Gastrocnemius medialis (tissue), 4 donors: ENCODE measurements around the gene SYP. TPM values are rescaled to one million over a fixed set of nuclear protein-coding genes. Genes with fewer than 3 reads are reported as not detected.

ENCODE experiments used
- ATAC-seq, 2 donors: fragments of 150-250 bp; one replicate each; pipeline ENCODE4 v1.9.1; 2016
- DNase-seq, 2 donors: peaks; one replicate each; pipeline ENCODE4 v3.0.0-alpha.2; 2019
- H3K27ac ChIP-seq, 4 donors: fragments of 200-600 bp; sonication (generic); 1 replicate in 1 of 4; 2 replicates in 3 of 4; pipeline ENCODE4 v1.5.1; 2016 to 2018; ENCODE audit warnings: mild to moderate bottlenecking in 2 of 4, moderate library complexity in 1 of 4
- H3K27me3 ChIP-seq, 3 donors: fragments of 200-600 bp; sonication (generic) in 2 of 3; 1 replicate in 1 of 3; 2 replicates in 2 of 3; pipeline versions ENCODE4 v1.5.1 to v1.6.0; 2016 to 2019; ENCODE audit warnings: mild to moderate bottlenecking in 1 of 3, moderate library complexity in 1 of 3
- H3K36me3 ChIP-seq, 2 donors: fragments of 200-600 bp; sonication (generic) in 1 of 2; one replicate each; pipeline ENCODE4 v1.5.1; 2017 to 2018
- H3K4me1 ChIP-seq, 2 donors: fragments of 200-600 bp; sonication (generic) in 1 of 2; one replicate each; pipeline ENCODE4 v1.5.1; 2016 to 2017; ENCODE audit warnings: mild to moderate bottlenecking in 2 of 2
- H3K4me3 ChIP-seq, 4 donors: fragments of 200-600 bp; sonication (generic) in 3 of 4; 1 replicate in 1 of 4; 2 replicates in 3 of 4; pipeline ENCODE4 v1.5.1; 2016 to 2019; ENCODE audit warnings: mild to moderate bottlenecking in 2 of 4
- H3K9me3 ChIP-seq, 3 donors: fragments of 200-600 bp; sonication (generic) in 2 of 3; 1 replicate in 1 of 3; 2 replicates in 2 of 3; pipeline ENCODE4 v1.5.1; 2016 to 2019
- CTCF ChIP-seq, 5 experiments: fragments of 450-650 bp in 3 of 5; fragments of 200-600 bp in 2 of 5; sonication (generic) in 2 of 5; IDR thresholded peaks in 4 of 5; conservative IDR thresholded peaks in 1 of 5; 1 replicate in 4 of 5; 2 replicates in 1 of 5; pipeline ENCODE4 v1.5.1; 2016 to 2019; ENCODE audit warnings: antibody characterized with exemption in 5 of 5, mild to moderate bottlenecking in 3 of 5, moderate library complexity in 3 of 5
- POLR2A ChIP-seq, 2 donors: fragments of 450-650 bp; IDR thresholded peaks; one replicate each; pipeline ENCODE4 v1.6.1; 2017; ENCODE audit warnings: antibody characterized with exemption in 2 of 2, mild to moderate bottlenecking in 2 of 2, moderate library complexity in 2 of 2
- in situ Hi-C, 4 donors: fragments of 200-750 bp; cut with MboI; loops; one replicate each; pipeline versions ENCODE4 v1.15.0 to v1.8.0; 2017; ENCODE audit warnings: low sequenced_read_pairs in 4 of 4
- intact Hi-C: fragments of 100-400 bp; cut with DNase I; formaldehyde crosslinking; loops from one replicate; pipeline ENCODE4 v1.15.1; 2023; ENCODE audit warnings: low total_unique reads
- total RNA-seq, 4 donors: library from RNA; depleted of rRNA; stranded (reverse); fragments of >200 nt; gene quantifications; one replicate each; pipeline versions ENCODE4 v1.1.0 to v1.2.3, GENCODE V29; 2016

SYP gene
- total RNA-seq, 4 donors from 2014 or later = 0.15 to 3.9 (median 0.40) TPM

GRCh38 chrX:49232525-49232924, 32.5 kb upstream of the SYP start:
- ATAC-seq (no peak), DNase-seq (no peak)
- no peaks in the 10 kb centered on the region for H3K9me3 ChIP-seq
- TF ChIP-seq CTCF (IDR thresholded peaks at IDR 0.05 in 4 of 5, conservative IDR thresholded peaks at IDR 0.05 in 1 of 5) = no peak
- TF ChIP-seq POLR2A (IDR thresholded peaks at IDR 0.05) = no peak
- H3K27ac ChIP-seq = no peak overlapping the region
- no peak overlapping the region for H3K4me3 ChIP-seq
- intact Hi-C loops = no loop called here
- H3K4me1 ChIP-seq = peaks cover 0 to 5% of the 10 kb centered on the region in 2 donors
- in situ Hi-C loops = no loop called here
- H3K36me3 ChIP-seq = no peaks in the 10 kb centered on the region
- H3K27me3 ChIP-seq = peaks cover 0 to 3% (median 0%) of the 10 kb centered on the region in 3 donors

GRCh38 chrX:49231333-49232000, 31.5 kb upstream of the SYP start:
- in situ Hi-C loops = no loop called here
- intact Hi-C loops = no loop called here
- no peak overlapping the region for H3K4me3 ChIP-seq
- no peak overlapping the region for H3K27ac ChIP-seq
- TF ChIP-seq CTCF (IDR thresholded peaks at IDR 0.05 in 4 of 5, conservative IDR thresholded peaks at IDR 0.05 in 1 of 5) (no peak), POLR2A (IDR thresholded peaks at IDR 0.05) (no peak)
- ATAC-seq (no peak), DNase-seq (no peak)
- no peaks in the 10 kb centered on the region for H3K36me3 ChIP-seq
- no peaks in the 10 kb centered on the region for H3K9me3 ChIP-seq
- peaks cover 0 to 5% of the 10 kb centered on the region in 2 donors for H3K4me1 ChIP-seq
- peaks cover 0 to 3% (median 0%) of the 10 kb centered on the region in 3 donors for H3K27me3 ChIP-seq

- in situ Hi-C loops = no loop called here
- Histone ChIP-seq H3K36me3 (no peaks in the 10 kb centered on the region), H3K4me3 (peak overlapping the region in 3 of 4 donors; percentile 33 to 40 (median 39)), H3K27me3 (peaks cover 0 to 3% (median 0%) of the 10 kb centered on the region in 3 donors), H3K27ac (no peak overlapping the region), H3K4me1 (no peaks in the 10 kb centered on the region), H3K9me3 (no peaks in the 10 kb centered on the region)
- DNase-seq = peak; percentile 16 to 22
- no peak for ATAC-seq
- TF ChIP-seq POLR2A (IDR thresholded peaks at IDR 0.05) (no peak), CTCF (IDR thresholded peaks at IDR 0.05 in 4 of 5, conservative IDR thresholded peaks at IDR 0.05 in 1 of 5) (no peak)
- intact Hi-C loops = no loop called here
These were observed 30.7 kb upstream of the SYP start for GRCh38 chrX:49230500-49231232.

GRCh38 chrX:49228185-49228584, 28.2 kb upstream of the SYP start:
- H3K4me3 ChIP-seq = no peak overlapping the region
- ATAC-seq (no peak), DNase-seq (no peak)
- no peaks in the 10 kb centered on the region for H3K9me3 ChIP-seq
- H3K27me3 ChIP-seq = peaks cover 0 to 3% (median 0%) of the 10 kb centered on the region in 3 donors
- in situ Hi-C loops (no loop called here), intact Hi-C loops (no loop called here)
- no peaks in the 10 kb centered on the region for H3K4me1 ChIP-seq
- TF ChIP-seq CTCF (IDR thresholded peaks at IDR 0.05 in 4 of 5, conservative IDR thresholded peaks at IDR 0.05 in 1 of 5) (no peak), POLR2A (IDR thresholded peaks at IDR 0.05) (no peak)
- H3K27ac ChIP-seq = no peak overlapping the region
- H3K36me3 ChIP-seq = no peaks in the 10 kb centered on the region
